ENCODE results near the gene CACNB2.
A peak's percentile ranks its signal among the peaks of the same experiment; 100 is the strongest.

GRCh38 chr10:18104223-18104872, 35.9 kb upstream of the CACNB2 start:
- TF ChIP-seq CTCF (conservative IDR thresholded peaks at IDR 0.05; ENCODE audit: low read depth, low read length) (peak; percentile 71), EZH2 (IDR thresholded peaks at IDR 0.05; ENCODE audit: low read length, unreplicated experiment) (no peak)
